GM19240 (cell line): ENCODE measurements around the gene ZBTB20.

Experiments
- DNase-seq: peaks from one replicate; pipeline ENCODE4 v3.0.0; 2011; ENCODE audit warnings: low spot score; ENCODE audit not compliant: insufficient read length

ZBTB20 gene

GRCh38 chr3:114790752-114791151, 356.3 kb downstream of the ZBTB20 start:
- no peak for DNase-seq

- no peak for DNase-seq
These were observed 357.3 kb downstream of the ZBTB20 start for GRCh38 chr3:114789803-114790202.

DNA sequence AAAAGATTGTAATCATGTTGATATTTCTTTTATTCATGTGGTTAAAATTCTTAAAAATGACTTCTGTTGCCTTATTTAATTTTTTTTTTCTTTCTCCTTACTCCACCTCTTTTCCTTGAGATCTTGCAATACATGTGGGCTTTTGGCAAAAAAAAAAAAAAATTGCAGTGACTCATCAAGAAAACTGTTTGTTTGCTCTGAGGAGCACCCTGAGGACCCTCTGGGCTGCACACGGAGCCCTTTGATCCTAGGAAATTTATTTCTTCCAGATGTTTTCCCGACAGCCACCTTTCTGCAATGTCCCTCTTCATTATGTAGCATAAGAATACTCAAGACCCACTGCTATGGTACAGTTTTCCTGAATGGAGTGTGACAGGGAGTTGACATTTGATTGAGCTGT, 371.7 kb downstream of the ZBTB20 start:
- DNase-seq: no peak

DNA sequence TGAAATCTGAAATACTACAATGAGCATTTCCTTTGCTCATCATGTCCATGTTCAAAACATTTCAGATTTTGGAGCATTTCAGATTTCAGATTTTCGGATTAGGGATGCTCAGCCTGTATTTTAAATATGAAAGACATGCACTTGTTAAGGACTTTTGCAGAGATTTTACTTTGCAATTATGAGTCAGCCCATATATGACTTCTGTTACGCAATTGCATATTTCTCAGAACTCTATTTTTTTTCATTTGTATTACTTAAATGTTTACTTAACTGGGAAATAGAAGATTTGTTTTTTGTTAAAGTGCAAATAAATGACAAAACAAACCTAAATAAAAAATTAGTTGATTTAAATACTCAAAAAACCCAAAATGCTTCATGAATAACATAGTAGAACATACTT, 376.2 kb downstream of the ZBTB20 start:
- DNase-seq: no peak

- DNase-seq: no peak
These were observed 383.0 kb downstream of the ZBTB20 start for GRCh38 chr3:114764056-114764492.

DNA sequence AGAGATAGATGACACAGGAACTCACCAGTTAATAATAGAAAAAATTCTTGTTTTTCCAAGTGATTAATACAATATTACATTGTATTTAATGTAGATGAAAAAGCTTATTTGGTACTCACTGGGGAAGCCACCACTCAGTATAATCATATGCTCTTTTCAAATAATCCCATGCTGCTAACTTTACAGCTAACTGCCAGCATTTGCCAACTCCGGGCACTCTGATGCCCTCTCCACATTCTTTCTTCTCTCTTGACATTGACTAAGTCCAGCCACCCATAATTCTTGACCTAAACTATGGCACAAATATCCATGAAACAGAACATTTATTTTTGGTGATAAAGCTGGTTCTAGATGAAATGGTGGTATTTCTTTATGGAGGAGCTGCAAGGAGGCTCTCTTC, 384.9 kb downstream of the ZBTB20 start:
- no peak for DNase-seq

DNA sequence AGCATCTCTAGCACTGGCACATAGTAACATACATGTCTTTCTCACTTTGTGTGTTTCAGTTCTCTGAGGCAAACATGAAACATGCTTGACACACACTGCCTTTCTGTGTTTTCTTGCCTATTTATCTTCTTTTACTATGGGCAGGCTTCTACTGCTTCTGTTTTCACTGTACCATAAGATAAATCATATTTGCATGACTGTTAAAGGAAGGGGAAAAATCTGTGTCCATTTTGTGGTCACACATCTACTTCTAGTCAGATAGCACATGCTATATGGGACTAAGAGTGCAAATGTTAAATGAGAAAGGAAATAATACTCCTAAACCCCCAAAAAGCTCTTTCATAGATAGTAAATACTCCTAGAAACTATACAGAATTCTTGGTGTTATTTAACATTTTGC, 386.4 kb downstream of the ZBTB20 start:
- no peak for DNase-seq

DNA sequence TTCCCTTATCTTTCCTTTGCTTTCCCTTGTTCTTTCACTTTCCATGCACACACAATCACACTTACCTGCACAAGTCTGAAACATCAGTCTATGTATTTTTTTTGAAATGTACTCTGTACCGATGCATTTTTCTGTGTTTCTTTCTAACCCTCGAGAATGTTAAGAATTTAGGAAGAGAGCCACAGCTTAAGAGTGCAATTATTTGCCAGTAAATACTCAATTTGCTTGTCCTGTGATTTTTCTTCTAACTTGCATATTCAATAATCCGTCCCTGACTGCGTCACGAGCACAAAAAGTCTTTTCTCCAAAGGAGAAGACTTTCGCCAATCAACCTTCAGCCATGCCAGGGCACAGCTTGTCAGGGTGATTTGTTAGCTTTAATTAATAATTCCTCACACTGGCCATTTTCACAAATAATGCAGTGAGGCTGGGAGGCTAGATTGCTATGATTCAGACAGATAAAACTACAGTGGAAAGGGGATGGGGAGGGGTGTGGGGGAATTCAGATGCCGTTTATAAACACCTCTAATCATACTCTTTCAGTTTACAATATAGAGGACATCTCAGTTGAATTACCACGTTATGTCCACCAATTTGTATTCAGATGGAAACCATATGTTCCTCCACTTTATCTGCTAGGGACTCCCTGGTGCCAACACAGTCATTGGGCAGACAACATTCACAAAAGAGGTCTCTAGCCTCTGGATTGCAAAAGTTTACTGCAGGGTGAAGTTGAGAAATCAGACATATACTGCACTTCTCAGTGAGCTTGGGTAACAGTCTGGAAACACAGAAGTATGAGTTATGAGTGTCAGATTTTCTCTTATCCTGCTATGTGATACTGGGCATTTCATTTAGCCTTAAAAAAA, 388.0 kb downstream of the ZBTB20 start:
- no peak for DNase-seq

DNA sequence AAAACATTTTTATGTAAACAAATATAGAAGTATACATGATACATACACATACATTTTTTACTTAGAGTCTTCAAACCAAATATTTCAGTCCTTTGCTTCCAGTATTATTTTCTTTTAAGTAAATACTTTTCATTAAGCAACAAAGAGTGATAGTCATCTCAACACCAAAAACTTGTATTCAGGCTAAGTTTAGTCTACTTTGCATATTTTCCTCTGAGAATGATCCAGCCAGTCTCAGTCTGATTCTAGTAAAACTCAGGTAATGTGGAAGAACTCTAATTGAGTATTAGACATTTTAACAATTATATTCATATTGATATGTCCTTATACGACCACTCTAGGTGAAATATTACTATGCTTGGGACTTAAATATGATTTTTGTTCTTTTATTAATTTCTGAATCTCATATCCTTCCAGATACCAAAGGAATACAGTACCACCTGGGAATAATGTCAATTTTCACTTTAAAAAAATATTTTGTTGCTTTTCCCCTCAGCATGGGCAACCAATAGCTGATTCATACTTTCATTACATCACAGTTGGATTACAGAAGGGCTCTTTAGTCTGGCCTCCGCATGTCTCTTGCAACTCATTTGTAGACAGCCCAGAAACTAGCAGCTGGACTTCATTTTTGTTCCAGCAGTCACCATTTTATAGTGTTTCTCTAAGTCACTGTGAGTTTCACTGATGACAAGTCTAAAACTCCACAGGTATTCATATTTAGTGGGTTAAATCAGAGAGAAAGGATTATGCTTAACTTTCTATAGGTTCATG, 390.4 kb downstream of the ZBTB20 start:
- no peak for DNase-seq

GRCh38 chr3:114746502-114746901, 400.6 kb downstream of the ZBTB20 start:
- no peak for DNase-seq

DNA sequence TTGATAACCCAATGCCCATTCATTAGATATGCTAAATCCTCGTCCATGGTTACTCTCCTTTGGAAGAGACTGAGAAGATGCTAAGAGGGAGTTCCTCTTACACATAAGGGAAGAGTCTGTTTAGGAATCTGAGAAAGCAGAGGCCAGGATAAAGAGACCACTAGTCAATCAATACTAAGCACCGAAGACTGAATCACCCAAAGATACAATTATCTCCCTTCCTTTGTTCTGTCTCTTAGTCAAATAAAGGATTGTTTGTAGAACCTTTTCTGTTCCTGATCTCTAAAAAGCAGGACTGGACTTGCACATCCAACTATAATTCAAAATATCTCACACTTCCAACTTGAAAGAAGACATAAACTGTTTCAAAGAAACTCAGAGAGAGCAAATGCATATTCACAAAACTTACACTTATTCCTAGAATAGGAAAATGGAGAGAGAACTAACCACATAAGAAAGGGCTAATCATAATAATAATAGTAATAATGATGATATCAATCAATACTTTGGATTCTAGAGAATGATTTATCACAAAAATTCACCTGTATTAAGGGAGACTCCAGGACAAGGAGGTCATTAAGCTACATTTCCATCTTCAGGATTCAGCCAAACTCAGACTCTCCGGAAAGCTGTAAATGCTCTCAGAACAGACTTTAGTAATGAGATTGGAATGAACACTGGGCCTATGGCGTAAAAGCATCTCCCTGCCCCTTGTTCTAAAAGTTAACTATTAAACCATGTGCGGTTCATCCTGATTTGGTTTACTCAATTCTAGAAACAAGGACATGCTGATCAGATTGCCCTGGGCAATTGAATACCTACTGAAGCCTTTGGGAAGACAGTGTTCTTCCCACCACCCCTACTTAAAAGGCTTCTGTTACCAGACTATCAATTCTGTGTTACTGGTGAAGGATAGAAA, 401.5 kb downstream of the ZBTB20 start:
- no peak for DNase-seq

DNA sequence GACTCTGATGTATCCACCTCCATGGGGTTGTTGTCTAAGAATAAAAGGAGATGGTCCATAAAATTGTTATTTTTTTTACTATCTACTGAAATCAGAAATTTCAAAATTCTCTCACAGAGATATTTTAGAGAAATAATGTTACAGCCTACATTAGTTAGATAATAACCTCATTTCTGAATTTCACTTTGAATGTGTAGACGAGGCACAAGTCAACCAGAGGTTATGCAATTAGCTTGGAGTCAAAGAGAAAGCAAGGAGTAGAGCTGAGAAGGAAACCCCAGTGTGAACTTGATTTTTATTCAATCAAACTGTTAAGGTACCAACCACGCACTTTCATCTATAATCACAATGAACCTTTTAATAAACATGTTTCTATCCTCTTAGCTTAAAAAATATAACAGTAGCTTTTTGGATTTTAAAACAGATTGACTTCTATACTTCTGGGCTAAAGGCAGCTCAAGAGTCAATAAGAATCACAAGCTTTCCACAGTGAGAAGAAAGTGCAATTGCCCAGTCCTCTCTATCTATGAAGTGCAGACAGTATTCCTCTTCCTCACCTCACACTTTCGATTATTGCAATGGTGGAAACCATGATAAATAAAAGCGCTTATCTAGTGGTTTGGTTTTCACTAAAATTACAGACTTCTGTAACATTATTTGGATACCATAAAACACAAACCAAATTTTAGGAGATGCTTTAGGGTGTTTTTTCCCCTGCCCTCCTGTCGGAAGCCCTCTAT, 403.2 kb downstream of the ZBTB20 start:
- DNase-seq: no peak

GRCh38 chr3:114741066-114741465, 406.0 kb downstream of the ZBTB20 start:
- no peak for DNase-seq

- no peak for DNase-seq
These were observed 407.5 kb downstream of the ZBTB20 start for GRCh38 chr3:114739627-114740026.

- DNase-seq: no peak
These were observed 414.7 kb downstream of the ZBTB20 start for GRCh38 chr3:114732353-114732752.

DNA sequence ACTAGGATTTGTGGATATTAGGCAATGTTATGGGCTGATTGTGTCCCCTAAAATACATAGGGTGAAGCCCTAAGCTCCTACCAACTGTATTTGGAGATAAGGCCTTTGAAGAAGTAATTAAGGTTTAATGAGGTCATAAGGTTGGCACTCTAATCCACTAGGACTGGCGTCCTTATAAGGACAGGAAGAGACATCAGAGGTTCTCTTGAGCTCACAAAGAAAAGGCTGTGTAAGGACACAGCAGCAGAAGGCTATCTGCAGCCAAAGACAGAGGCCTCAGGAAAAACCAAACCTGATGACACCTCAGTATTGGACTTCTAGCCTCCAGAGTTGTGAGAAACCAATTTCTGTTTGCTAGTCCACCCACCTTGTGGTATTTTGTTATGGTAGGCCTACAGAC, 416.7 kb downstream of the ZBTB20 start:
- DNase-seq: no peak

DNA sequence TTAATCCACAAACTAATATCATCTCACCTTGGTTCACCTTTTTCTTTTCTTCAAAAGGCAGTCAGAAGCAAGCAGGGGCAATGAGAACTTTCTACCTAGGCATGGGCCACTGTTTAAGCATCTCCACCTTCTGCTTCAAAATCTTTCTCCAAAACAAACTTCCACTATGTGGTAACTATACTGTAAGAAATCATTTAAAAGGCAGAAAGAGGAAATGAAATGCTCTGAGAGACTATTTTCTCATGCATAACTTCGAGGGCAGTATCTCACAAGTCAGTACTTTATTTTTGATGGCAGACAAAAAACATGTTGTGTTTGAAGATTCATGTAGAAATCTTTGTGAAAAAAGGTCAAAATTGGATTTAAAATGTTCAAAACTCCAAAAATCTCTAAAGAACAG, 419.7 kb downstream of the ZBTB20 start:
- DNase-seq: no peak

DNA sequence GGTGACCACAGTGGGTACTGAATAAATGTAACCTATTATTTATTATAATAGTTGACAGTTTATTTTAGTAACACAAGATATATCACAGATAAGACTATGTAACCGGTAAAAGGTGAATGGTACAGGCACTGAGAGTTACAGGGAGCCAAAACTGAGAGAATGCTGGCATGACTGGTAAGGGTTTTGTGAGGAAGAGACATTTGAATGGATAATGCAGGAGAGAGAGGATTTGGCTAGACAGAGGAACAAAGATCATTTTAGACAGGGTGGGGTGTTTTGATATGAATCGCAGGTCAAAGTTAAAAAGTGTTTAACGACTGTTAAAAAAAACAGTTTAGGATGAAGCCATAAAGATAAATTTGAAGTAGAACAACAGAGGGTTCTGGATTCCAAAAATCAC, 421.1 kb downstream of the ZBTB20 start:
- DNase-seq: no peak

DNA sequence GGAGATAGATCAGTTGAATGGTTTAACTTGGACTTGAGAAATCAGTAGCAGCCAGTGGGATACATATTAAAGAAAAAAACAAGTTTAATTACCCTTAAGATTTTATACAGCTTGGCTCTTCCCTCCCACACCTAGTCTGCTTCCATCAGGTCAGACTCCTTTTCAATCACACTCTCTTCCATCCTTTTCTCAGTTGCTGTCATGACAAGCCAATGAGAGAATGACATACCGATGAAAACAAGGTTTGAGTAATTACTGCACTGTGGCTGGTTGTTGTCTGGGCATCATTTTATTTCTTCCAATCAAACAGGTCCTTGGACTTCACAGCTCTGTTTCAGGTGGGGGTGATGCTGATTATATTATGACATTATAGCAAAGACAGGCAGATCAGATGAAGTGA, 424.6 kb downstream of the ZBTB20 start:
- DNase-seq: no peak

DNA sequence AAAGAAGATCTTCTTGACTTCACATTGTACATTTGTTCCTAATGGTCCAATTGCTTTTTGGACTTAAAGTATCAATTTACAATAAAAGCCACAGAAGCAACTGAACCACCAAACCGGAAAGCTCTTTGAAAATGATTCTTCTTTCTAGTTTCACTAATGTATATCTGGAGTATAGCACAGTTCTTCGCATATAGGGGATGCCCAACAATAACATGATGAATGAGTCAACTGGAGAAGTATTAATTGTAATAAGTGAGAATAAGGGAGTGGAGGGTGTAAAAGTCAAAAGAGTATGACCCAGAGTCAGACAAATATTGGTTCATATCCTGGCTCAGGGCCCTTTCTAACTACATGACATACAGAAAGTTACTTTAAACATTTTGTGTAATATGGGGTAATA, 425.2 kb downstream of the ZBTB20 start:
- DNase-seq: no peak

GRCh38 chr3:114721209-114721608, 425.9 kb downstream of the ZBTB20 start:
- DNase-seq: no peak
